ENCODE results near the gene HERPUD1.
"Not testable (repeated sequence)": the region's sequence is repeated elsewhere in the genome, so short reads cannot be mapped to it uniquely, and the experiment has no call there.

The HERPUD1 gene

GRCh38 chr16:56973899-56974298, 42.0 kb downstream of the HERPUD1 start:
- not testable (repeated sequence) for DNase-seq (ENCODE audit: low read depth); H3K4me3 ChIP-seq (ENCODE audit: low read depth, low read length)

GRCh38 chr16:56974549-56975300, 42.8 kb downstream of the HERPUD1 start:
- H3K4me3 ChIP-seq (ENCODE audit: low read depth, low read length), result no peak overlapping the region
- no peak for DNase-seq (ENCODE audit: low read depth)

GRCh38 chr16:56975714-56976113, 43.8 kb downstream of the HERPUD1 start:
- DNase-seq (ENCODE audit: low read depth), result no peak
- no peak overlapping the region for H3K4me3 ChIP-seq (ENCODE audit: low read depth, low read length)

- no peak for DNase-seq (ENCODE audit: low read depth)
- no peak overlapping the region for H3K4me3 ChIP-seq (ENCODE audit: low read depth, low read length)
These were observed 45.3 kb downstream of the HERPUD1 start for GRCh38 chr16:56977216-56977615.

- H3K4me3 ChIP-seq (ENCODE audit: low read depth, low read length), result no peak overlapping the region
- DNase-seq (ENCODE audit: low read depth), result no peak
These were observed 46.0 kb downstream of the HERPUD1 start for GRCh38 chr16:56977823-56978430.

GRCh38 chr16:56980201-56980535, 48.2 kb downstream of the HERPUD1 start:
- H3K4me3 ChIP-seq (ENCODE audit: low read depth, low read length), result no peak overlapping the region
- no peak for DNase-seq (ENCODE audit: low read depth)

GRCh38 chr16:56980792-56981724, 49.1 kb downstream of the HERPUD1 start:
- DNase-seq (ENCODE audit: low read depth), result no peak
- H3K4me3 ChIP-seq (ENCODE audit: low read depth, low read length), result no peak overlapping the region

GRCh38 chr16:56981729-56982271, 49.9 kb downstream of the HERPUD1 start:
- no peak for DNase-seq (ENCODE audit: low read depth)
- H3K4me3 ChIP-seq (ENCODE audit: low read depth, low read length), result no peak overlapping the region

- H3K4me3 ChIP-seq (ENCODE audit: low read depth, low read length), result no peak overlapping the region
- no peak for DNase-seq (ENCODE audit: low read depth)
These were observed 50.8 kb downstream of the HERPUD1 start for GRCh38 chr16:56982695-56983094.

GRCh38 chr16:56983211-56983751, 51.3 kb downstream of the HERPUD1 start:
- H3K4me3 ChIP-seq (ENCODE audit: low read depth, low read length), result no peak overlapping the region
- no peak for DNase-seq (ENCODE audit: low read depth)

GRCh38 chr16:56984639-56985038, 52.7 kb downstream of the HERPUD1 start:
- DNase-seq (ENCODE audit: low read depth), result no peak
- no peak overlapping the region for H3K4me3 ChIP-seq (ENCODE audit: low read depth, low read length)

- H3K4me3 ChIP-seq (ENCODE audit: low read depth, low read length), result no peak overlapping the region
- peak; percentile 78 for DNase-seq (ENCODE audit: low read depth)
These were observed 53.5 kb downstream of the HERPUD1 start for GRCh38 chr16:56985288-56985961.

GRCh38 chr16:56985962-56986360, 54.0 kb downstream of the HERPUD1 start:
- DNase-seq (ENCODE audit: low read depth), result no peak
- H3K4me3 ChIP-seq (ENCODE audit: low read depth, low read length), result no peak overlapping the region

- no peak for DNase-seq (ENCODE audit: low read depth)
- no peak overlapping the region for H3K4me3 ChIP-seq (ENCODE audit: low read depth, low read length)
These were observed 54.4 kb downstream of the HERPUD1 start for GRCh38 chr16:56986361-56986760.

- not testable (repeated sequence) for DNase-seq (ENCODE audit: low read depth); H3K4me3 ChIP-seq (ENCODE audit: low read depth, low read length)
These were observed 55.0 kb downstream of the HERPUD1 start for GRCh38 chr16:56986908-56987307.

- no peak overlapping the region for H3K4me3 ChIP-seq (ENCODE audit: low read depth, low read length)
- DNase-seq (ENCODE audit: low read depth), result no peak
These were observed 55.8 kb downstream of the HERPUD1 start for GRCh38 chr16:56987692-56988091.

GRCh38 chr16:56988161-56988947, 56.4 kb downstream of the HERPUD1 start:
- no peak for DNase-seq (ENCODE audit: low read depth)
- H3K4me3 ChIP-seq (ENCODE audit: low read depth, low read length), result peak overlapping the region; percentile 68
